ENCODE data around the gene UPK1B.

DNA sequence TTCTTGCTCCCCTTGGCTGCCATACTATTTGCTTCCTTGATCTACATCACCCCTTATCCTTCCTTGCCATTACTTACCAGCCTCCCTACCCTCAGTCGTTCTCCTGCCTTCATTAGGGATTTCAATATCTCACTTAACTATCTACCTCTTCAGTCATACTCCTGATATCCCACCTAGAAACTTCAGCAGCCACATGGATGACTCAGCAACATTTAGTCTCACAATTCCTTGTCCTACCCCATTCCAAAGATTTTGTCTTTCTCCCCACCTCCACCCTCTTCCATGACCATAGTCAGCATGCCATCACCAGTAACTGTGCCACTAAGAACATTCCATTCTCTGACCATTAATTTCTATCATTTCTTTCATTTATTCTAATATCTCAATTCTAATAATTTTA lies 18.4 kb downstream of the UPK1B start:
- TF ChIP-seq, protein P1, sequence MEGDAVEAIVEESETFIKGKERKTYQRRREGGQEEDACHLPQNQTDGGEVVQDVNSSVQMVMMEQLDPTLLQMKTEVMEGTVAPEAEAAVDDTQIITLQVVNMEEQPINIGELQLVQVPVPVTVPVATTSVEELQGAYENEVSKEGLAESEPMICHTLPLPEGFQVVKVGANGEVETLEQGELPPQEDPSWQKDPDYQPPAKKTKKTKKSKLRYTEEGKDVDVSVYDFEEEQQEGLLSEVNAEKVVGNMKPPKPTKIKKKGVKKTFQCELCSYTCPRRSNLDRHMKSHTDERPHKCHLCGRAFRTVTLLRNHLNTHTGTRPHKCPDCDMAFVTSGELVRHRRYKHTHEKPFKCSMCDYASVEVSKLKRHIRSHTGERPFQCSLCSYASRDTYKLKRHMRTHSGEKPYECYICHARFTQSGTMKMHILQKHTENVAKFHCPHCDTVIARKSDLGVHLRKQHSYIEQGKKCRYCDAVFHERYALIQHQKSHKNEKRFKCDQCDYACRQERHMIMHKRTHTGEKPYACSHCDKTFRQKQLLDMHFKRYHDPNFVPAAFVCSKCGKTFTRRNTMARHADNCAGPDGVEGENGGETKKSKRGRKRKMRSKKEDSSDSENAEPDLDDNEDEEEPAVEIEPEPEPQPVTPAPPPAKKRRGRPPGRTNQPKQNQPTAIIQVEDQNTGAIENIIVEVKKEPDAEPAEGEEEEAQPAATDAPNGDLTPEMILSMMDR (tag by site-specific recombination; IDR thresholded peaks at IDR 0.05) = no peak
- TF ChIP-seq SP2 (tag by site-specific recombination; IDR thresholded peaks at IDR 0.05) (no peak), ZNF626 (tag by site-specific recombination; IDR thresholded peaks at IDR 0.05) (no peak), ZNF600 (tag by site-specific recombination; IDR thresholded peaks at IDR 0.05) (no peak), ZNF24 (tag by site-specific recombination; IDR thresholded peaks at IDR 0.05) (no peak), ZNF121 (tag by site-specific recombination; IDR thresholded peaks at IDR 0.05) (no peak), TCF7L2 (IDR thresholded peaks at IDR 0.05; ENCODE audit: borderline replicate concordance, low read depth, low read length) (no peak)
- TF ChIP-seq, protein P2, sequence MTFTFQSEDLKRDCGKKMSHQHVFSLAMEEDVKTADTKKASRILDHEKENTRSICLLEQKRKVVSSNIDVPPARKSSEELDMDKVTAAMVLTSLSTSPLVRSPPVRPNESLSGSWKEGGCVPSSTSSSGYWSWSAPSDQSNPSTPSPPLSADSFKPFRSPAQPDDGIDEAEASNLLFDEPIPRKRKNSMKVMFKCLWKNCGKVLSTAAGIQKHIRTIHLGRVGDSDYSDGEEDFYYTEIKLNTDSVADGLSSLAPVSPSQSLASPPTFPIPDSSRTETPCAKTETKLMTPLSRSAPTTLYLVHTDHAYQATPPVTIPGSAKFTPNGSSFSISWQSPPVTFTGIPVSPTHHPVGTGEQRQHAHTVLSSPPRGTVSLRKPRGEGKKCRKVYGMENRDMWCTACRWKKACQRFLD (tag by site-specific recombination; IDR thresholded peaks at IDR 0.05) = no peak
